GM19351 (cell line): Measurements from ENCODE around the gene SMARCC2.
"Not testable (repeated sequence)": the region's sequence is repeated elsewhere in the genome, so short reads cannot be mapped to it uniquely, and the experiment has no call there.

ENCODE experiments used
- ATAC-seq: cut with Tn5 transposase; IDR thresholded peaks from one replicate; pipeline ENCODE4 v1.9.1; 2021; ENCODE audit warnings: mild to moderate bottlenecking, moderate library complexity; ENCODE audit not compliant: unreplicated experiment

SMARCC2 gene

GRCh38 chr12:56212361-56212760, 23.1 kb upstream of the SMARCC2 start:
- no peak for ATAC-seq

GRCh38 chr12:56208006-56208405, 18.7 kb upstream of the SMARCC2 start:
- ATAC-seq = no peak

GRCh38 chr12:56206452-56207166, 17.3 kb upstream of the SMARCC2 start:
- no peak for ATAC-seq

GRCh38 chr12:56205445-56205844, 16.2 kb upstream of the SMARCC2 start:
- no peak for ATAC-seq

GRCh38 chr12:56204275-56204674, 15.0 kb upstream of the SMARCC2 start:
- ATAC-seq = no peak

- ATAC-seq = no peak
Observed at GRCh38 chr12:56202838-56203237, 13.6 kb upstream of the SMARCC2 start.

- no peak for ATAC-seq
Observed at GRCh38 chr12:56202366-56202765, 13.1 kb upstream of the SMARCC2 start.

- ATAC-seq = no peak
Observed at GRCh38 chr12:56198836-56199235, 9.6 kb upstream of the SMARCC2 start.

- ATAC-seq = no peak
Observed at GRCh38 chr12:56197921-56198635, 8.8 kb upstream of the SMARCC2 start.

- ATAC-seq = not testable (repeated sequence)
Observed at GRCh38 chr12:56196818-56197550, 7.7 kb upstream of the SMARCC2 start.

- no peak for ATAC-seq
Observed at GRCh38 chr12:56193025-56193578, 3.8 kb upstream of the SMARCC2 start.

GRCh38 chr12:56192582-56192981, 3.3 kb upstream of the SMARCC2 start:
- no peak for ATAC-seq

GRCh38 chr12:56190695-56191155, 1.4 kb upstream of the SMARCC2 start:
- no peak for ATAC-seq

- peak; percentile 30 for ATAC-seq
Observed at GRCh38 chr12:56189918-56190694, 823 bp upstream of the SMARCC2 start.

GRCh38 chr12:56188778-56189098, 545 bp downstream of the SMARCC2 start:
- ATAC-seq = peak; percentile 9

GRCh38 chr12:56188131-56188777, 1.0 kb downstream of the SMARCC2 start:
- ATAC-seq = no peak

- ATAC-seq = no peak
Observed at GRCh38 chr12:56186957-56187356, 2.3 kb downstream of the SMARCC2 start.

- ATAC-seq = no peak
Observed at GRCh38 chr12:56178347-56178746, 10.9 kb downstream of the SMARCC2 start.

GRCh38 chr12:56172839-56173238, 16.4 kb downstream of the SMARCC2 start:
- ATAC-seq = no peak

- no peak for ATAC-seq
Observed at GRCh38 chr12:56169229-56169759, 20.0 kb downstream of the SMARCC2 start.
